Epithelial cell of proximal tubule (primary cell): ENCODE results near the gene ABCA9. TPM values are rescaled to one million over a fixed set of nuclear protein-coding genes. Genes with fewer than 3 reads are reported as not detected.

Source experiments
- DNase-seq: peaks from one replicate; pipeline ENCODE4 v3.0.0-alpha.2; 2011; ENCODE audit warnings: low read depth
- H3K4me3 ChIP-seq: 2 replicates; pipeline ENCODE4 v1.5.1; 2011; ENCODE audit warnings: low read depth, mild to moderate bottlenecking, low read length
- total RNA-seq: library from RNA; depleted of rRNA; stranded (reverse); fragments of >200 nt; gene quantifications from 2 replicates; pipeline ENCODE4 v1.2.3, GENCODE V29; 2015
- TF ChIP-seq, protein P1 (sequence below): conservative IDR thresholded peaks from 2 replicates; pipeline ENCODE4 v1.5.1; 2012; ENCODE audit warnings: low read depth, mild to moderate bottlenecking, low read length

Gene ABCA9
- total RNA-seq, 1 donor from 2014 or later = not detected

- TF ChIP-seq, protein P1, sequence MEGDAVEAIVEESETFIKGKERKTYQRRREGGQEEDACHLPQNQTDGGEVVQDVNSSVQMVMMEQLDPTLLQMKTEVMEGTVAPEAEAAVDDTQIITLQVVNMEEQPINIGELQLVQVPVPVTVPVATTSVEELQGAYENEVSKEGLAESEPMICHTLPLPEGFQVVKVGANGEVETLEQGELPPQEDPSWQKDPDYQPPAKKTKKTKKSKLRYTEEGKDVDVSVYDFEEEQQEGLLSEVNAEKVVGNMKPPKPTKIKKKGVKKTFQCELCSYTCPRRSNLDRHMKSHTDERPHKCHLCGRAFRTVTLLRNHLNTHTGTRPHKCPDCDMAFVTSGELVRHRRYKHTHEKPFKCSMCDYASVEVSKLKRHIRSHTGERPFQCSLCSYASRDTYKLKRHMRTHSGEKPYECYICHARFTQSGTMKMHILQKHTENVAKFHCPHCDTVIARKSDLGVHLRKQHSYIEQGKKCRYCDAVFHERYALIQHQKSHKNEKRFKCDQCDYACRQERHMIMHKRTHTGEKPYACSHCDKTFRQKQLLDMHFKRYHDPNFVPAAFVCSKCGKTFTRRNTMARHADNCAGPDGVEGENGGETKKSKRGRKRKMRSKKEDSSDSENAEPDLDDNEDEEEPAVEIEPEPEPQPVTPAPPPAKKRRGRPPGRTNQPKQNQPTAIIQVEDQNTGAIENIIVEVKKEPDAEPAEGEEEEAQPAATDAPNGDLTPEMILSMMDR = no peak
- no peak for DNase-seq
- no peak overlapping the region for H3K4me3 ChIP-seq
These were observed 14.5 kb downstream of the ABCA9 start for GRCh38 chr17:69046121-69046807.

GRCh38 chr17:69045646-69046045 lies 15.1 kb downstream of the ABCA9 start:
- no peak for DNase-seq
- TF ChIP-seq, protein P1 = no peak
- no peak overlapping the region for H3K4me3 ChIP-seq

DNA sequence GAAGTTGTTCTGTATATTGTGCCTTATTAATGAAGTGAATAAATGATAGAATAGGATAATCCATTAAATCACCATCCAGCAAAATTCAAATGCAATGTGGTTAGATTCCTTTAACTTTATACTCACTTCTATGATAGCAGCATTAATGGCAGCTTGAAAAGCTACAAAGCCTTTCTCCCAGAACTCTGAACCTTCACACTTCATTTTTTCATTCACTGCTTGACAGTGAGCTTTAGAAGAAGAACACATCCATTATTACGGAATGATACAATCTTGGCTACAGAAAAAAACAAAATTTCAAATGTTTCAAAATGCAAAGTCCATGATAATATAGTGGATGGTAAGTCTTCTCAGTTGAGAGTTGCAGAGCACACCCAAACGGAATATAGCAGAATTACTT lies 16.4 kb downstream of the ABCA9 start:
- DNase-seq = no peak
- no peak overlapping the region for H3K4me3 ChIP-seq
- TF ChIP-seq, protein P1 = no peak

- no peak overlapping the region for H3K4me3 ChIP-seq
- TF ChIP-seq, protein P1 = no peak
- no peak for DNase-seq
These were observed 17.5 kb downstream of the ABCA9 start for GRCh38 chr17:69043098-69043734.

GRCh38 chr17:69042308-69042707 lies 18.4 kb downstream of the ABCA9 start:
- H3K4me3 ChIP-seq = no peak overlapping the region
- TF ChIP-seq, protein P1 = no peak
- no peak for DNase-seq

GRCh38 chr17:69031839-69032238 lies 28.9 kb downstream of the ABCA9 start:
- no peak overlapping the region for H3K4me3 ChIP-seq
- DNase-seq = no peak
- TF ChIP-seq, protein P1 = no peak

DNA sequence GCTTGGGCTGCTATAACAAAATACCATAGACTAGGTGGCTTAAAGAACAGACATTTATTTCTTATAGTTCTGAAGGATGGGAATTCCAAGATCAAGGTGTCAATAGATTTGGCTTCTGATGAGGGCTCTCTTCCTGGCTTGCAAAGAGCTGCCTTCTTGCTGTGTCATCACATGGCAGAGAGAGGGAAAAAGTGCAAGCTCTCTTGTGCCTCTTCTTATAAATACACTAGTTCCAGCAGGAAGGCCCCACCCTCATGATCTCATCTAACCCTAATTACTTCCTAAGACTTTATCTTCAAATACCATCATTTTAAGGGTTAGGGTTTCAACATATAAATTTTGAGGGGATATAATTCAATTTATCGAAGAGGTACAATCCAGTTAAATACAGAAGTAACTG lies 30.6 kb downstream of the ABCA9 start:
- no peak overlapping the region for H3K4me3 ChIP-seq
- no peak for DNase-seq
- TF ChIP-seq, protein P1 = no peak
